Panc1 (cell line): ENCODE results near the gene ZNF490. TPM values are rescaled to one million over a fixed set of nuclear protein-coding genes. Genes with fewer than 3 reads are reported as not detected.
A peak's percentile ranks its signal among the peaks of the same experiment; 100 is the strongest.

Experiments
- ATAC-seq: fragments of 200-7000 bp; cut with Tn5 transposase; 2 replicates; pipeline ENCODE4 v1.9.1; 2020; ENCODE audit warnings: mild to moderate bottlenecking, moderate library complexity
- BruUV-seq: library from RNA; stranded (reverse); fragments of 400-500 nt; replicated peaks from 2 replicates; lab custom pipeline; 2021; lab: Mats Ljungman, UMichigan
- CTCF ChIA-PET: fragments of 300-600 bp; sonication (Branson Sonifier 250); formaldehyde crosslinking; loops from one replicate; lab custom pipeline; 2022; ENCODE audit warnings: antibody characterized with exemption; lab: Charles Lee
- POLR2A ChIA-PET: fragments of 300-600 bp; sonication (Branson Sonifier 250); formaldehyde crosslinking; loops from one replicate; lab custom pipeline; 2022; ENCODE audit warnings: antibody characterized with exemption; lab: Charles Lee
- DNase-seq: peaks from one replicate; pipeline ENCODE4 v3.0.0-alpha.2; 2010; ENCODE audit warnings: low read depth, low spot score
- H3K27ac ChIP-seq: 2 replicates; pipeline ENCODE4 v1.5.1; 2011; ENCODE audit warnings: mild to moderate bottlenecking, low read length, inconsistent platforms
- H3K27me3 ChIP-seq: fragments of 200-500 bp; sonication (Bioruptor generic); 2 replicates; pipeline ENCODE4 v1.6.0; 2014; ENCODE audit warnings: low read length, inconsistent platforms; ENCODE audit not compliant: control insufficient read depth, insufficient read depth
- H3K36me3 ChIP-seq: fragments of 200-500 bp; sonication (Bioruptor generic); 2 replicates; pipeline ENCODE4 v1.5.1; 2014; ENCODE audit warnings: inconsistent platforms, mild to moderate bottlenecking, low read length, moderate library complexity; ENCODE audit not compliant: control insufficient read depth, insufficient read depth
- H3K4me1 ChIP-seq: 2 replicates; pipeline ENCODE4 v1.5.1; 2011; ENCODE audit warnings: inconsistent platforms, mild to moderate bottlenecking, low read length, moderate library complexity; ENCODE audit not compliant: control insufficient read depth, insufficient read depth
- H3K4me3 ChIP-seq, 2 experiments: 2 replicates each; pipeline ENCODE4 v1.5.1; 2011 to 2012; ENCODE audit warnings: low read depth in 2 of 2, low read length in 2 of 2, mild to moderate bottlenecking in 2 of 2, inconsistent platforms in 1 of 2, moderate library complexity in 1 of 2
- H3K9me3 ChIP-seq: fragments of 200-500 bp; sonication (Bioruptor generic); 2 replicates; pipeline ENCODE4 v1.5.1; 2014; ENCODE audit warnings: low read depth, mild to moderate bottlenecking, inconsistent platforms, low read length, moderate library complexity; ENCODE audit not compliant: control insufficient read depth, insufficient read depth
- CTCF ChIP-seq: fragments of 450-650 bp; IDR thresholded peaks from 2 replicates; pipeline ENCODE4 v1.5.1; 2017; ENCODE audit warnings: mild to moderate bottlenecking
- POLR2AphosphoS5 ChIP-seq: IDR thresholded peaks from 2 replicates; pipeline ENCODE4 v1.6.1; 2012; ENCODE audit warnings: mild to moderate bottlenecking, low read depth, low read length, moderate library complexity
- REST ChIP-seq, 2 experiments: IDR thresholded peaks; 2 replicates each; pipeline ENCODE4 v1.6.1; 2011 to 2012; ENCODE audit warnings: low read depth in 2 of 2, control low read depth in 1 of 2, low read length in 1 of 2, mild to moderate bottlenecking in 1 of 2, moderate library complexity in 1 of 2; ENCODE audit not compliant: insufficient read depth in 1 of 2
- SIN3A ChIP-seq: IDR thresholded peaks from 2 replicates; pipeline ENCODE4 v1.6.1; 2012; ENCODE audit warnings: low read depth, mild to moderate bottlenecking, low read length, moderate library complexity, borderline replicate concordance; ENCODE audit not compliant: insufficient read depth
- TCF7L2 ChIP-seq: IDR thresholded peaks from 2 replicates; pipeline ENCODE4 v1.6.1; 2011; ENCODE audit warnings: mild to moderate bottlenecking, low read depth, low read length, inconsistent platforms
- in situ Hi-C: cut with HindIII; loops from 2 replicates; pipeline ENCODE4 v1.10.0; 2016; ENCODE audit warnings: low sequenced_read_pairs, low pct_unique_long_range_greater_than_20kb
- intact Hi-C: fragments of 100-400 bp; cut with micrococcal nuclease; formaldehyde crosslinking; loops from one replicate; pipeline ENCODE4 v1.10.0; 2022; ENCODE audit not compliant: unreplicated experiment
- total RNA-seq: library from RNA; stranded (reverse); gene quantifications from one replicate; pipeline ENCODE4 v1.2.1, GENCODE V29; 2021; ENCODE audit not compliant: unreplicated experiment

ZNF490 gene
- total RNA-seq, 1 experiment from 2014 or later: 7.0 TPM

- peak; percentile 8; the same call in 1 of the 2 replicates for ATAC-seq
- intact Hi-C loops (loop anchor here (5.0 kb wide), 1 partner anchor 96 kb away; the partner anchor contains the start of gene ZNF564), in situ Hi-C loops (no loop called here)
- Histone ChIP-seq H3K4me1 (no peaks in the 10 kb centered on the region), H3K4me3 (no peak overlapping the region), H3K27me3 (no peaks in the 10 kb centered on the region), H3K27ac (no peak overlapping the region), H3K36me3 (no peaks in the 10 kb centered on the region), H3K9me3 (no peaks in the 10 kb centered on the region)
- ChIA-PET CTCF (no interaction called here), POLR2A (no interaction called here)
- TF ChIP-seq POLR2AphosphoS5 (no peak), TCF7L2 (no peak), REST (IDR thresholded peaks at IDR 0.05; ENCODE audit: insufficient read depth in 1 of 2, low read depth in 2 of 2, low read length in 1 of 2) (no peak), CTCF (peak; percentile 44; the same call in 1 of the 2 replicates), SIN3A (no peak)
- no TSS peak for BruUV-seq
- no peak for DNase-seq
Measured at GRCh38 chr19:12648088-12648487, 37.5 kb upstream of the ZNF490 start.

- TF ChIP-seq TCF7L2 (no peak), CTCF (no peak), REST (IDR thresholded peaks at IDR 0.05; ENCODE audit: insufficient read depth in 1 of 2, low read depth in 2 of 2, low read length in 1 of 2) (no peak)
- BruUV-seq: no TSS peak
- Histone ChIP-seq H3K4me1 (no peaks in the 10 kb centered on the region), H3K4me3 (no peak overlapping the region), H3K27ac (no peak overlapping the region), H3K9me3 (no peaks in the 10 kb centered on the region), H3K27me3 (no peaks in the 10 kb centered on the region), H3K36me3 (no peaks in the 10 kb centered on the region)
- ATAC-seq: peak; percentile 80
- intact Hi-C loops: loop anchor here (5.0 kb wide), 1 partner anchor 95 kb away; the partner anchor contains the start of gene ZNF564
- in situ Hi-C loops: no loop called here
- CTCF ChIA-PET: interaction anchor here (0.7 kb wide), 1 partner anchor 182 kb away, joined by 12 read pairs; no protein-coding TSS in a partner anchor
- POLR2A ChIA-PET: no interaction called here
- no peak for DNase-seq
Measured at GRCh38 chr19:12647490-12648071, 37.0 kb upstream of the ZNF490 start.
